GM19099 (cell line): ENCODE results near the gene TUBA1A.
A peak's percentile ranks its signal among the peaks of the same experiment; 100 is the strongest.

Source experiments
- POLR2A ChIP-seq: IDR thresholded peaks from 3 replicates; pipeline ENCODE4 v1.6.1; 2011; ENCODE audit warnings: low read depth; ENCODE audit not compliant: insufficient read length; ENCODE audit errors: extremely low read depth

Gene TUBA1A

DNA sequence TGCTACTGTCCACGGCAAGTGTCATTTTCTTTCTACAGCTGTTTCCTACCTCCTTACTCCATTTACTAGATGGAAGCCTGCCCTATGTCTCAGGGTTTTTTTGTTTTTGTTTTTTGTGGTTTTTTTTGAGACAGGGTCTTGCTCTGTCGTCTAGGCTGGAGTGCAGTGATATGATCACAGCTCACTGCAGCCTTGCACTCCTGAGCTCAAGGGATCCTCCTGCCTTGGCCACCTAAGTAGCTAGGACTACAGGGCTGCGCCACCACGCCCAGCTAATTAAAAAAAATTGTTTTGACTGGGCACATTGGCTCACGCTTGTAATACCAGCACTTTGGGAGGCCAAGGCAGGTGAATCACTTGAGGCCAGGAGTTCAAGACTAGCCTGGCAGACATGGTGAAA lies 14.7 kb downstream of the TUBA1A start:
- no peak for TF ChIP-seq POLR2A

DNA sequence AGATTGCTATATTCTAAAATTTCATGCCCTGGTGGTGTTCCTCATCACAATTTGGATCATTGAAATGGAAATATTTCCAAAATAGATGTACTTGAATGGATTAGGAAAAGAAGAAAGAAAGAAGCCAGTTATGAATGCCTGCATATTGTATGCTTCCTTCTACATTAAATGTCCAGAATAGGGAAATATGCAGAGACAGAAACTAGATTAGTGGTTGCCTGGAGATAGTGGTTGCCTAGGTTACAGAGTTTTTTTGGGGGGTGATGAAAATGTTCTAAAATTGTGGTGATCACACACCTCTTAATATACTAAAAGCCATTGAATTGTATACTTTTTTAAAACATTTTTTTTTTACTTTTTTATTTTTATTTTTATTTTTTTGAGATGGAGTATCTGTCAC lies 18.0 kb downstream of the TUBA1A start:
- no peak for TF ChIP-seq POLR2A

DNA sequence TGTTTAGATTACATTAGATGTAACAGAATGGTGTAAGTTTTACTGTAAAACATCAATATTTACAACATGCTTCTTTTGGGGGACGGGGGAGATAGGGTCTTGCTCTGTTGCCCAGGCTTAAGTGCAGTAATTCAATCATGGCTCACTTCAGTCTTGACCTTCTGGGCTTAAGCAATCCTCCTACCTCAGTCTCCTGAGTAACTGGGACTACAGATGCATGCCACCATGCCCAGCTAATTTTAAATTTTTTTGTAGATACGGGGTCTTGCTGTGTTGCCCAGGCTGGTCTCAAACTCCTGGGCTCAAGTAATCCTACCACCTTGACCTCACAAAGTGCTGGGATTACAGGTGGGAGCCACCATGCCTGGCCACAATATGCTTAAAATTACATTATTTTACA lies 23.8 kb downstream of the TUBA1A start:
- TF ChIP-seq POLR2A, result no peak

DNA sequence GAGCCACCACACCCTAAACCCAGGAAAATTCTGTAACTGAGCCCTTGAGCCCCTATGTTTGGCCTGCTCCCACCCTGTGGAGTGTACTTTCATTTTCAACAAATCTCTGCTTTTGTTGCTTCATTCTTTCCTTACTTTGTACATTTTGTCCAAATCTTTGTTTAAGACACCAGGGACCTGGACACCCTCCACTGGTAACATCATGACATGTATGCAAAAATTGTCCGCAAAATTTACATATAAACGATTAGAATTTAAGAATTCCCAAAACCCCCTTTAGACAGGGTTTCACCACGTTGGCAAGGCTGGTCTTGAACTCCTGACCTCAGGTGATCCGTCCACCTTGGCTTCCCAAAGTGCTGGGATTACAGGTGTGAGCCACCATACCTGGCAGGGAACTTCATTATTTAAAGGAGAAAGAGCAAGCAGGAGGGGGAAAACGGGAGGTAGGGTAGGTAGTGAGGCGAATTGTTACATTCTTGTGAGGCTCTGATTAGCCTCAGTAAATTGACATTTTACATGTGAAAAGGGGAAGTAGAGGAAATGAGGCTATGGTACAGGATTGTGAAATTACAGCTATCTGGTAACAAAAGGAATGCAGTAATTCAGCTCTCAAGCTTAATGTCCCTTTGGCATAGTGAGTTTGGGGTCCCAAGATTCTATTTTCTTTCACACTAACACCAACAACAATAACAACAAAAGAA lies 27.6 kb downstream of the TUBA1A start:
- TF ChIP-seq POLR2A, result no peak

DNA sequence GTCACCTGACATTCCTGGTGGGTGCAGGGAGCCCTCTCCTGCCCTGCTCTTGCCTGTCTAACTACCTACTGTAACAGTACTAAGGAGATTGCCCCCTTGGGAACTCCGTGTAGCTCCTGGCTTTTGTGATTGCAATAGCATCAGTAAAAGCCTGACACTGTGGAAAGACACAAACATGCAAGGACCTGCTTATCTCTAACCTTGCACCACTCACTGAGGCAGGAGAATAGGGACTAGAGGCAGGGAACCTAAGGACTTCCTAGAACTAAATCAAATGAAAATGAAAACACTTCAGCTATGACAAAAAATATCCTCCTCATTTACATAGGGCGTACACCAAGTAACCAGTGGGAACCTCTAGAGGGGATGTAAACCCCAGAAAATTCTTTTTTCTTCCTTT lies 28.5 kb downstream of the TUBA1A start:
- peak; percentile 28 for TF ChIP-seq POLR2A

DNA sequence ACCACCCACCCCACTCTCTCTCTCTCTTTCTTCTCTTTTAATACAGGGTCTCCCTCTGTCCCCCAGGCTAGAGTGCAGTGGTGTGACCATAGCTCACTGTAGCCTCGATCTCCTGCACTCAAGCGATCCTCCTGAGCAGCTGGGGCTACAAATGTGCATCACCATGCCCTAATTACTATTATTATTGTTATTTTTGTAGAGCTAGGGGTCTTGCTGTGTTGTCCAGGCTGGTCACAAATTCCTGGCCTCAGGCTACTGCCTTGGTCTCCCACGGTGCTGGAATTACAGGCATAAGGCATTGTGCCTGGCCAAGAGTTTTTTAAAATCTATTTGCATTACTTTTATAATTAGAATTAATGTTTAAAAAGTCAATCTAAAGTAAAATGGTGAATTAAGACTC lies 34.7 kb downstream of the TUBA1A start:
- TF ChIP-seq POLR2A, result no peak

DNA sequence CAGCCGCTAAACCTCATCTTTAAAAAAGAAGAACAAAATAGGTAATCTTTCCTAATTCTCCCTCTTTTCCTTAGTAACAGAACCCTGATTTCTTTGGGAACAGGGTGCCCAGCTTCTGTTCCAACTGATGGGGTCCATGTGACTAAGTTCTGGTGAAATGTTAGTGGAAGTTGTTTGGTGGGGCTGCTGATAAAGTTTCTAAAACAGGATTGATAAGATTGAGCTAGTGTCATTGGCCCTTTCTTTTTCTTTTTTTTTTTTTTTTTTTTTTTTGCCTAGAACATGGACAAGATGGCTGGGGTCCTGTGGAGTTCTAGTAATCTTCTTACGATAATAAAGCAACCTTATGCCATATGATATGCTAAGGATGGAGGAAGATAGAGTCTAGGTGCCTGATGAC lies 41.5 kb downstream of the TUBA1A start:
- TF ChIP-seq POLR2A, result no peak

DNA sequence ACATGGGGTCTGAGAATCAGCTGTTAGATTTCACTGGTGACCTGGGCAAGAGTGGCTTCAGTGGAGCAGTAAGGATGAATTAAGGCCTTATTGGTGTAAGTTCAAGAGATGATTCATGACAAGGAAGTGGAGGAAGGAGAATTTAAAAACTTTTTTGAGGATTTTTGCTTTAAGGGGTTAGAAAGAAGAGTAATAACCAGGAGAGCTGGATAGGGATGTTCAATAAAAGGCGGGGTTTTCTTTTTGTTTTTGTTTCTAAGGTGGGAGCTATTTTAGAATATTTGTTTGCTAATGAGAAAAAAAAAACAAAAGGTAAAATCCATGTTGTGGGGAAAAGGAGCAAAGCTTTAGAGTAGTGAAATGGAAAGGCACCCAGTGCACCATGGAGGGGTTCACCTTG lies 42.5 kb downstream of the TUBA1A start:
- no peak for TF ChIP-seq POLR2A

DNA sequence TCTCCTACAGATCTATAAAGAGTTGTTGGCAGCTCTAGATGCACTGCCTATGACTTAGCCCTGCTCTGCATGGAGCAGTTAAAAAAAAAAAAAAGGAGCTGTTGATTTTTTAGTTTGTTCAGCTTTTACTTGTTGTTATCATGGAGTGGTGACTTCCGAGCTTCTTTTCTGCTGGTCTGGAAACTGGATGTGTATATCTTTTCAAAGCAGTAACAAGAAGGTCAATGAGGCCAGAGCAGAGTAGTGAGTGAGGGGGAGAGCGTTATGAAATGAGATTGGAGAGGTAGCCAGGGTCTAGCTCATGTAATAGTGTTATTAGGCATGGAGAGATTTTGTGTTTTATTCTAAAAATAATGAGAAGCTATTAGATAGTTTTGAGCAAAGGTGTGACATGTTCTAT lies 44.5 kb downstream of the TUBA1A start:
- TF ChIP-seq POLR2A, result no peak

DNA sequence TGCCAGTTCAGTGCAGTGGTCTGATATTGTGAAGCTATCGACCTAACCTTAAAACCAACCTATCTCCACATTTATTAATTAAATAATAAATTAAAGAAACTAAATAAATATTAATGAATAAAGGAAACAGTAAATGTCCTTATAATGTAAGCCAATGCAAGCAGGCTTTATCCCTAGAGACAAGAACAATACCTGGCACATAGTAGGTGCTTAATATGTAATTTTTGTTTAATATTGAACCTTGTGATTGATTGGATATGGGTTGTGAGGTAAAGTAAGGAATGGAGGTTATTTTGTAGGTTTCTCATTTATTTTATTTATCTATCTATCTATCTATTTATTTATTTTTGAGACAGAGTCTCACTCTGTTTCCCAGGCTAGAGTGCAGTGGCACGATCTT lies 49.9 kb downstream of the TUBA1A start:
- TF ChIP-seq POLR2A, result no peak

DNA sequence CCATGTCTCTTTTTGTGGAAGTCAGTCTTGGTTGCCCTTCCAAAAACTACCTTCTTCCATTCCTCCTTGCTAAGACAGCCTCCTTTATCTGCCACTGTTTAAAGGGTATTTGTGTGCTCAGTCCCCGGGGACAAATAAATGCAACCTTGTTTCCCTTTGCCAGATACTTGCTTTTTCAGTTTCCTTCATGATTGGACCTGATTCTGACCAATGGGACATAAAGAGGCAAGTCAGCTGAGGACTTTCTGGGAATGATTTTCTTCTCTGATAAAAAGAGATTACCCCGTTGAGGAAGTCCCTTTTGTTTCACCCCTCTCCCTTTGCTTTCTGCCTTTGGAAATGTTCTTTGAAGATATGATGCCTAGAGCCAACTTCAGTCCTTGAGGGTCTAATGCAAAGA lies 50.3 kb downstream of the TUBA1A start:
- TF ChIP-seq POLR2A, result no peak

DNA sequence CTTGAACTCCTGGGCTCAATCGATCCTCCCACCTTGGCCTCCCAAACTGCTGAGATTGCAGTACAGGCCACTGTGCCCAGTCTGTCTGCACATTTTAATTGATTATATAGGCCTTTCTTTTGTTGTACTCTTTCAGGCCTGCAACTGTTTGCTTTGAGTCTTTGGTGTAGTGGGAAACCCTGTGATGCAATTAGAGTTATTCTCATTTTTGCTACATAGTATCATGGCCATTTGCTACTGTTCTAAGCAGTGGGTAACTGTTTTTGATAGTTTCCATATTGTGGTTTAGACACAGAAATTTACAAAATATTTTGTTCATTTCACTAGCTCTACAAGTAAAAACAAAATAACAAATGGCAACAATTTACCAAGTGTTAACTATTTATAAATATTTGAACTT lies 51.4 kb downstream of the TUBA1A start:
- no peak for TF ChIP-seq POLR2A
